Loucy (cell line): ENCODE measurements around the gene STMP1.
A peak's percentile ranks its signal among the peaks of the same experiment; 100 is the strongest.

ENCODE experiments used
- H2AFZ ChIP-seq: fragments of 200-600 bp; sonication (generic); 2 replicates; pipeline ENCODE4 v1.6.0; 2016; ENCODE audit warnings: antibody characterized with exemption, mild to moderate bottlenecking, low read length, moderate library complexity
- H3F3A ChIP-seq: fragments of 200-600 bp; 2 replicates; pipeline ENCODE4 v1.6.0; 2016; ENCODE audit warnings: antibody characterized with exemption, low read depth, mild to moderate bottlenecking
- H3K27me3 ChIP-seq: fragments of 200-600 bp; sonication (generic); 2 replicates; pipeline ENCODE4 v1.6.1; 2014; ENCODE audit warnings: low read length, mild to moderate bottlenecking; ENCODE audit not compliant: insufficient read depth, poor library complexity, severe bottlenecking
- H3K36me3 ChIP-seq: fragments of 200-600 bp; sonication (generic); 2 replicates; pipeline ENCODE4 v1.6.1; 2016; ENCODE audit warnings: low read length; ENCODE audit not compliant: insufficient read depth
- H3K4me1 ChIP-seq: fragments of 200-600 bp; sonication (generic); 2 replicates; pipeline ENCODE4 v1.5.1; 2014; ENCODE audit warnings: low read length, mild to moderate bottlenecking; ENCODE audit not compliant: insufficient read depth, poor library complexity, severe bottlenecking
- H3K4me2 ChIP-seq: fragments of 200-600 bp; sonication (generic); 2 replicates; pipeline ENCODE4 v1.6.0; 2014; ENCODE audit warnings: antibody characterized with exemption, low read length, low read depth, mild to moderate bottlenecking; ENCODE audit not compliant: poor library complexity, severe bottlenecking
- H3K4me3 ChIP-seq: fragments of 200-600 bp; sonication (generic); 2 replicates; pipeline ENCODE4 v1.5.1; 2014; ENCODE audit warnings: low read length, mild to moderate bottlenecking, mixed read lengths; ENCODE audit not compliant: poor library complexity, severe bottlenecking
- H3K79me2 ChIP-seq: fragments of 200-600 bp; sonication (generic); 2 replicates; pipeline ENCODE4 v1.6.1; 2014; ENCODE audit warnings: low read length; ENCODE audit not compliant: insufficient read depth
- H3K9ac ChIP-seq: fragments of 200-600 bp; sonication (generic); 2 replicates; pipeline ENCODE4 v1.6.0; 2014; ENCODE audit warnings: mild to moderate bottlenecking, low read depth, low read length, moderate library complexity; ENCODE audit not compliant: poor library complexity, severe bottlenecking
- H3K9me2 ChIP-seq: fragments of 200-600 bp; sonication (generic); replicated peaks from 2 replicates; pipeline ENCODE4 v1.6.1; 2016; ENCODE audit warnings: low read depth, low read length, mixed read lengths
- H3K9me3 ChIP-seq: fragments of 200-600 bp; sonication (generic); 2 replicates; pipeline ENCODE4 v1.6.1; 2014; ENCODE audit warnings: mild to moderate bottlenecking, antibody characterized with exemption, low read length, low read depth; ENCODE audit not compliant: insufficient read depth
- H4K20me1 ChIP-seq: fragments of 200-600 bp; sonication (generic); 2 replicates; pipeline ENCODE4 v1.6.0; 2014; ENCODE audit warnings: antibody characterized with exemption, low read length, mild to moderate bottlenecking; ENCODE audit not compliant: insufficient read depth, poor library complexity, severe bottlenecking
- CTCF ChIP-seq: fragments of 200-600 bp; sonication (generic); conservative IDR thresholded peaks from 2 replicates; pipeline ENCODE4 v1.5.1; 2014; ENCODE audit warnings: mild to moderate bottlenecking, antibody characterized with exemption, low read length
- EZH2phosphoT487 ChIP-seq: fragments of 200-600 bp; IDR thresholded peaks from 2 replicates; pipeline ENCODE4 v1.6.1; 2018; ENCODE audit warnings: antibody characterized with exemption, mild to moderate bottlenecking, moderate library complexity, borderline replicate concordance

STMP1 gene

GRCh38 chr7:135712182-135712782 lies 50.0 kb downstream of the STMP1 start:
- Histone ChIP-seq H3K4me2 (no peak overlapping the region), H3F3A (no peaks in the 10 kb centered on the region), H3K36me3 (no peaks in the 10 kb centered on the region), H4K20me1 (no peaks in the 10 kb centered on the region), H3K79me2 (no peaks in the 10 kb centered on the region), H3K9ac (no peak overlapping the region), H3K4me3 (no peak overlapping the region), H3K27me3 (no peaks in the 10 kb centered on the region), H3K9me2 (no peaks in the 10 kb centered on the region), H2AFZ (no peak overlapping the region), H3K4me1 (no peaks in the 10 kb centered on the region), H3K9me3 (no peaks in the 10 kb centered on the region)
- TF ChIP-seq CTCF = 0 out of 2 replicates have a peak, but pooled peaks have one; percentile 22
- no peak for TF ChIP-seq EZH2phosphoT487

GRCh38 chr7:135712796-135713195 lies 50.5 kb downstream of the STMP1 start:
- Histone ChIP-seq H3F3A (no peaks in the 10 kb centered on the region), H3K9me3 (no peaks in the 10 kb centered on the region), H2AFZ (no peak overlapping the region), H3K4me1 (no peaks in the 10 kb centered on the region), H3K4me2 (no peak overlapping the region), H3K9ac (no peak overlapping the region), H3K27me3 (no peaks in the 10 kb centered on the region), H4K20me1 (no peaks in the 10 kb centered on the region), H3K9me2 (no peaks in the 10 kb centered on the region), H3K36me3 (no peaks in the 10 kb centered on the region), H3K79me2 (no peaks in the 10 kb centered on the region), H3K4me3 (no peak overlapping the region)
- no peak for TF ChIP-seq EZH2phosphoT487
- TF ChIP-seq CTCF = no peak

GRCh38 chr7:135713836-135714470 lies 51.6 kb downstream of the STMP1 start:
- Histone ChIP-seq H3K9me2 (no peaks in the 10 kb centered on the region), H3K36me3 (no peaks in the 10 kb centered on the region), H2AFZ (no peak overlapping the region), H3F3A (no peaks in the 10 kb centered on the region), H4K20me1 (no peaks in the 10 kb centered on the region), H3K4me1 (no peaks in the 10 kb centered on the region), H3K9me3 (no peaks in the 10 kb centered on the region), H3K4me3 (no peak overlapping the region), H3K79me2 (no peaks in the 10 kb centered on the region), H3K27me3 (no peaks in the 10 kb centered on the region), H3K4me2 (no peak overlapping the region), H3K9ac (no peak overlapping the region)
- TF ChIP-seq CTCF (no peak), EZH2phosphoT487 (no peak)
